HCT116 (cell line): ENCODE measurements around the gene SPEF1. TPM values are rescaled to one million over a fixed set of nuclear protein-coding genes. Genes with fewer than 3 reads are reported as not detected.

Experiments
- ATAC-seq: fragments of 200-7000 bp; cut with Tn5 transposase; 2 replicates; pipeline ENCODE4 v1.9.1; 2020; ENCODE audit warnings: mild to moderate bottlenecking, moderate library complexity
- BruUV-seq: library from RNA; stranded (reverse); fragments of 400-500 nt; replicated peaks from 2 replicates; lab custom pipeline; 2021; lab: Mats Ljungman, UMichigan
- CTCF ChIA-PET: fragments of 300-600 bp; sonication (Branson Sonifier 250); formaldehyde crosslinking; loops from one replicate; lab custom pipeline; 2021; ENCODE audit warnings: antibody characterized with exemption; lab: Charles Lee
- POLR2A ChIA-PET: fragments of 300-600, 350-600 bp; sonication (Branson Sonifier 250); formaldehyde crosslinking; loops from one replicate; lab custom pipeline; 2021; ENCODE audit warnings: antibody characterized with exemption; lab: Charles Lee
- RAD21 ChIA-PET, 2 experiments: fragments of 300-600 bp; sonication (Branson Sonifier 250); formaldehyde crosslinking; loops; one replicate each; lab custom pipeline; 2023; ENCODE audit warnings: low total read pairs in 2 of 2; ENCODE audit not compliant: uncharacterized antibody in 2 of 2, unreplicated experiment in 2 of 2, low non-redundant PET in 1 of 2; lab: Charles Lee
- DNase-seq: peaks from one replicate; pipeline ENCODE4 v3.0.0-alpha.2; 2010; ENCODE audit warnings: low read depth, low spot score
- H2AFZ ChIP-seq: fragments of 200-600 bp; shearing (Covaris generic), sonication (generic); 2 replicates; pipeline ENCODE4 v1.6.1; 2017; ENCODE audit warnings: low read depth, mixed run types, mixed read lengths, antibody characterized with exemption, low read length; ENCODE audit not compliant: poor library complexity, severe bottlenecking
- H3K27ac ChIP-seq: 2 replicates; pipeline ENCODE4 v1.5.1; 2012; ENCODE audit warnings: low read depth, low read length
- H3K27me3 ChIP-seq: fragments of 200-600 bp; sonication (generic); 2 replicates; pipeline ENCODE4 v1.6.1; 2016; ENCODE audit warnings: mixed run types, low read length, mixed read lengths; ENCODE audit not compliant: insufficient read depth
- H3K36me3 ChIP-seq, 2 experiments: fragments of 200-500 bp in 1 of 2; fragments of 200-600 bp in 1 of 2; sonication (Bioruptor generic) in 1 of 2; sonication (generic) in 1 of 2; 2 replicates each; pipeline versions ENCODE4 v1.5.1 to v1.6.1; 2014 to 2016; ENCODE audit warnings: low read length in 2 of 2, inconsistent platforms in 1 of 2, mixed read lengths in 1 of 2, mixed run types in 1 of 2; ENCODE audit not compliant: insufficient read depth in 2 of 2, control insufficient read depth in 1 of 2
- H3K4me1 ChIP-seq, 2 experiments: fragments of 200-600 bp in 1 of 2; sonication (generic) in 1 of 2; 2 replicates each; pipeline versions ENCODE4 v1.5.1 to v1.6.1; 2012 to 2017; ENCODE audit warnings: low read length in 2 of 2, inconsistent platforms in 1 of 2, mild to moderate bottlenecking in 1 of 2, mixed read lengths in 1 of 2, mixed run types in 1 of 2, moderate library complexity in 1 of 2; ENCODE audit not compliant: insufficient read depth in 2 of 2, control insufficient read depth in 1 of 2
- H3K4me2 ChIP-seq: fragments of 200-600 bp; sonication (generic); 2 replicates; pipeline ENCODE4 v1.6.1; 2017; ENCODE audit warnings: mixed run types, low read length, mixed read lengths
- H3K4me3 ChIP-seq, 2 experiments: fragments of 200-600 bp in 1 of 2; sonication (generic) in 1 of 2; replicated peaks in 1 of 2; 2 replicates each; pipeline ENCODE4 v1.5.1; 2011 to 2016; ENCODE audit warnings: low read length in 2 of 2, control low read depth in 1 of 2, low read depth in 1 of 2, mild to moderate bottlenecking in 1 of 2, mixed read lengths in 1 of 2, mixed run types in 1 of 2
- H3K79me2 ChIP-seq: fragments of 200-600 bp; sonication (generic); 2 replicates; pipeline ENCODE4 v1.6.1; 2017; ENCODE audit warnings: mild to moderate bottlenecking, mixed run types, low read length, moderate library complexity, mixed read lengths; ENCODE audit not compliant: insufficient read depth
- H3K9ac ChIP-seq: fragments of 200-600 bp; sonication (generic); 2 replicates; pipeline ENCODE4 v1.6.1; 2016; ENCODE audit warnings: low read length, mixed read lengths
- H3K9me2 ChIP-seq: fragments of 200-600 bp; sonication (generic), shearing (Covaris generic); 2 replicates; pipeline ENCODE4 v1.6.1; 2017; ENCODE audit warnings: mixed run types, mild to moderate bottlenecking, moderate library complexity; ENCODE audit not compliant: insufficient read depth
- H3K9me3 ChIP-seq, 2 experiments: fragments of 200-500 bp in 1 of 2; fragments of 200-600 bp in 1 of 2; sonication (Bioruptor generic) in 1 of 2; sonication (generic) in 1 of 2; 2 replicates each; pipeline ENCODE4 v1.6.1; 2014 to 2017; ENCODE audit warnings: low read length in 2 of 2, mixed read lengths in 2 of 2, inconsistent platforms in 1 of 2, low read depth in 1 of 2, mild to moderate bottlenecking in 1 of 2, mixed run types in 1 of 2, moderate library complexity in 1 of 2; ENCODE audit not compliant: control insufficient read depth in 1 of 2, insufficient read depth in 1 of 2
- H4K20me1 ChIP-seq: fragments of 200-600 bp; sonication (generic), shearing (Covaris generic); 2 replicates; pipeline ENCODE4 v1.6.1; 2017; ENCODE audit warnings: mixed run types, mild to moderate bottlenecking, moderate library complexity; ENCODE audit not compliant: insufficient read depth
- CBX3 ChIP-seq: IDR thresholded peaks from 2 replicates; pipeline ENCODE4 v1.6.1; 2012; ENCODE audit warnings: low read depth
- CEBPB ChIP-seq: IDR thresholded peaks from 2 replicates; pipeline ENCODE4 v1.6.1; 2012; ENCODE audit warnings: low read depth
- CTCF ChIP-seq, 3 experiments: fragments of 200-600 bp in 1 of 3; sonication (generic) in 1 of 3; IDR thresholded peaks in 2 of 3; conservative IDR thresholded peaks in 1 of 3; 2 replicates each; pipeline ENCODE4 v1.5.1; 2012 to 2017; ENCODE audit warnings: low read depth in 2 of 3, low read length in 2 of 3, antibody characterized with exemption in 1 of 3, borderline replicate concordance in 1 of 3, control low read depth in 1 of 3, mild to moderate bottlenecking in 1 of 3, mixed read lengths in 1 of 3, mixed run types in 1 of 3, moderate library complexity in 1 of 3; ENCODE audit not compliant: insufficient read depth in 1 of 3
- EGR1 ChIP-seq: IDR thresholded peaks from 2 replicates; pipeline ENCODE4 v1.6.1; 2012; ENCODE audit warnings: low read depth
- FOSL1 ChIP-seq: IDR thresholded peaks from 2 replicates; pipeline ENCODE4 v1.6.1; 2012; ENCODE audit warnings: low read depth
- JUND ChIP-seq: IDR thresholded peaks from 2 replicates; pipeline ENCODE4 v1.6.1; 2012
- POLR2A ChIP-seq: IDR thresholded peaks from 2 replicates; pipeline ENCODE4 v1.7.0; 2011; ENCODE audit warnings: borderline replicate concordance; ENCODE audit not compliant: insufficient read depth, insufficient read length; ENCODE audit errors: extremely low read depth
- RAD21 ChIP-seq: IDR thresholded peaks from 2 replicates; pipeline ENCODE4 v1.6.1; 2012; ENCODE audit warnings: low read depth, mild to moderate bottlenecking
- REST ChIP-seq: IDR thresholded peaks from 2 replicates; pipeline ENCODE4 v1.6.1; 2012; ENCODE audit warnings: low read depth
- SIN3A ChIP-seq: IDR thresholded peaks from 2 replicates; pipeline ENCODE4 v1.6.1; 2012; ENCODE audit warnings: low read depth
- YY1 ChIP-seq: IDR thresholded peaks from 2 replicates; pipeline ENCODE4 v1.6.1; 2011; ENCODE audit warnings: low read length, low read depth, moderate library complexity, mild to moderate bottlenecking; ENCODE audit not compliant: insufficient replicate concordance; ENCODE audit errors: extremely low read depth
- ZFX ChIP-seq: fragments of 450-650 bp; IDR thresholded peaks from 2 replicates; pipeline ENCODE4 v1.6.1; 2017
- intact Hi-C: fragments of 100-400 bp; cut with micrococcal nuclease; formaldehyde crosslinking; loops from 2 replicates; pipeline ENCODE4 v1.10.0; 2022
- total RNA-seq: library from RNA; stranded (reverse); gene quantifications from one replicate; pipeline ENCODE4 v1.2.1, GENCODE V29; 2021; ENCODE audit not compliant: unreplicated experiment

The SPEF1 gene
- total RNA-seq, 1 experiment from 2014 or later = 0.93 TPM

DNA sequence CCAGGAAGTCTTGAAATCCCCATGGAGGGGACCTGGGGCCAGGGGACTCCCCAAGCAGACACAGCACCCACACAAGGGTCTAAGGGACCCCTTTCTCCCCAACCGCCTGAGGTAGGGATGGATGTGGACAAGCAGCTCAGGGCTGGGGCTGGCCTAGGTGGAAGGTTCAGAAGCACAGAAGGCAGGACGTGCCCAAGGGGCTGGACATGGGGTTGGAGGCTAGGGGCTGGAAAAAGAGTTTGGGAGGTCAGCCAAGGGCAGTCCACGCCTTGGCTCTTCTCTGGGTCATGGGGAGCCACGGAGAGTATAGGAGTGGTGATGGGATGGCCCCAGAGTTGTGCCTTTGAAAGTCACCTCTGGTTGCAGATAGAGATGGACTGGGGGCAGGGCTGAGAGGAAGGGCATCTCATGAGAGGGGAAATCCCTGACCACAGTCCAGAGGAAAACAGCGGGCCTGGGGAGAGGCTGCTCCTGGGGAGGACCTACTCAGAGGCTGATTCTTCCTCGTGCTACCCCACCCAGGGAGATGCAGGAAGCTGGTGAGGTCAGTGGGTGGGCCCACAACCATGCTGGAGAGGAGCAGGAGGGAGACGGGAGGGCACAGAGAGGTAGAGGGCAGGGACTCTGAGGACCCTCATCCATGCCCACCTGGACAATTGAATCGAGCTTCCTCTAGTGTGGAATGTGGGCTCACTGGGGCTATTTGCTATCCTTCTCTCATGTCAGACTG lies 51.3 kb downstream of the SPEF1 start:
- peaks cover 7 to 31% of the 10 kb centered on the region in 2 experiments for H3K4me1 ChIP-seq
- RAD21 ChIA-PET = no interaction called here
- H3K9me3 ChIP-seq = no peaks in the 10 kb centered on the region
- no peak overlapping the region for H3K9ac ChIP-seq
- POLR2A ChIA-PET = no interaction called here
- ATAC-seq (no peak), DNase-seq (no peak)
- H3K27me3 ChIP-seq = 0 out of 2 replicates have a peak, but pooled peaks cover 8% of the 10 kb centered on the region
- H3K36me3 ChIP-seq = no peaks in the 10 kb centered on the region
- intact Hi-C loops = no loop called here
- no peak overlapping the region for H3K4me2 ChIP-seq
- no TSS peak for BruUV-seq
- H4K20me1 ChIP-seq = no peaks in the 10 kb centered on the region
- no peaks in the 10 kb centered on the region for H3K9me2 ChIP-seq
- H3K27ac ChIP-seq = no peak overlapping the region
- H2AFZ ChIP-seq = no peak overlapping the region
- H3K4me3 ChIP-seq = no peak overlapping the region
- H3K79me2 ChIP-seq = no peaks in the 10 kb centered on the region
- CTCF ChIA-PET = interaction anchor here (2.2 kb wide), 1 partner anchor 15 kb away, joined by 5 read pairs; no protein-coding TSS in a partner anchor
- no peak for TF ChIP-seq CBX3

- Histone ChIP-seq H3K9me3 (no peaks in the 10 kb centered on the region), H3K79me2 (no peaks in the 10 kb centered on the region), H3K36me3 (no peaks in the 10 kb centered on the region), H4K20me1 (no peaks in the 10 kb centered on the region), H3K27me3 (0 out of 2 replicates have a peak, but pooled peaks cover 8% of the 10 kb centered on the region), H3K27ac (no peak overlapping the region), H3K9me2 (no peaks in the 10 kb centered on the region), H3K9ac (no peak overlapping the region), H2AFZ (no peak overlapping the region), H3K4me3 (no peak overlapping the region), H3K4me2 (no peak overlapping the region), H3K4me1 (peaks cover 7 to 30% of the 10 kb centered on the region in 2 experiments)
- intact Hi-C loops = no loop called here
- ATAC-seq (no peak), DNase-seq (no peak)
- TF ChIP-seq ZFX = no peak
- no peak for TF ChIP-seq SIN3A
- no peak for TF ChIP-seq REST
- no peak for TF ChIP-seq RAD21
- no peak for TF ChIP-seq CEBPB
- no peak for TF ChIP-seq POLR2A
- TF ChIP-seq CBX3 = no peak
- TF ChIP-seq YY1 = no peak
- TF ChIP-seq FOSL1 = no peak
- TF ChIP-seq JUND = no peak
- no peak for TF ChIP-seq CTCF (IDR thresholded peaks at IDR 0.05 in 2 of 3, conservative IDR thresholded peaks at IDR 0.05 in 1 of 3; ENCODE audit: borderline replicate concordance in 1 of 3, insufficient read depth in 1 of 3, low read depth in 2 of 3, low read length in 2 of 3)
- no peak for TF ChIP-seq EGR1
- ChIA-PET POLR2A (no interaction called here), RAD21 (no interaction called here), CTCF (interaction anchor here (0.6 to 2.2 kb wide), 5 partner anchors 8 to 23 kb away, joined by 3 to 5 read pairs (median 3); partner anchors contain the start of gene SIGLEC1)
- BruUV-seq = no TSS peak
These were observed 51.9 kb downstream of the SPEF1 start for GRCh38 chr20:3729378-3729777.
